ENCODE data around the gene NIPBL.
"Not testable (repeated sequence)": the region's sequence is repeated elsewhere in the genome, so short reads cannot be mapped to it uniquely, and the experiment has no call there.

DNA sequence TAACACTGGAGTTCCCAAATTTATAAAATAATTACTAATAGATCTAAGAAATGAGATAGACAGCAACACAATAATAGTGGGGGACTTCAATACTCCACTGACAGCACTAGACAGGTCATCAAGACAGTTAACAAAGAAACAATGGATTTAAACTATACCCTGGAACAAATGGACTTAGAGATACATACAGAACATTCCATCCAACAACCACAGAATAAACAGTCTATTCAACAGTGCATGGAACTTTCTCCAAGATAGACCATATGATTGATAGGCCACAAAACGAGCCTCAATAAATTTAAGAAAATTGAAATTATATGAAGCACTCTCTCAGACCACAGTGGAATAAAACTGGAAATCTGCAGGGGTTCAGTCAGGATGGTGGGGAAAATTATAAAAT, 209.5 kb downstream of the NIPBL start:
- TF ChIP-seq, protein P1, sequence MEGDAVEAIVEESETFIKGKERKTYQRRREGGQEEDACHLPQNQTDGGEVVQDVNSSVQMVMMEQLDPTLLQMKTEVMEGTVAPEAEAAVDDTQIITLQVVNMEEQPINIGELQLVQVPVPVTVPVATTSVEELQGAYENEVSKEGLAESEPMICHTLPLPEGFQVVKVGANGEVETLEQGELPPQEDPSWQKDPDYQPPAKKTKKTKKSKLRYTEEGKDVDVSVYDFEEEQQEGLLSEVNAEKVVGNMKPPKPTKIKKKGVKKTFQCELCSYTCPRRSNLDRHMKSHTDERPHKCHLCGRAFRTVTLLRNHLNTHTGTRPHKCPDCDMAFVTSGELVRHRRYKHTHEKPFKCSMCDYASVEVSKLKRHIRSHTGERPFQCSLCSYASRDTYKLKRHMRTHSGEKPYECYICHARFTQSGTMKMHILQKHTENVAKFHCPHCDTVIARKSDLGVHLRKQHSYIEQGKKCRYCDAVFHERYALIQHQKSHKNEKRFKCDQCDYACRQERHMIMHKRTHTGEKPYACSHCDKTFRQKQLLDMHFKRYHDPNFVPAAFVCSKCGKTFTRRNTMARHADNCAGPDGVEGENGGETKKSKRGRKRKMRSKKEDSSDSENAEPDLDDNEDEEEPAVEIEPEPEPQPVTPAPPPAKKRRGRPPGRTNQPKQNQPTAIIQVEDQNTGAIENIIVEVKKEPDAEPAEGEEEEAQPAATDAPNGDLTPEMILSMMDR (conservative IDR thresholded peaks at IDR 0.05) = not testable (repeated sequence)
- not testable (repeated sequence) for TF ChIP-seq EZH2 (IDR thresholded peaks at IDR 0.05; ENCODE audit: low read depth)
